ENCODE measurements around the gene STMN3.

The STMN3 gene

DNA sequence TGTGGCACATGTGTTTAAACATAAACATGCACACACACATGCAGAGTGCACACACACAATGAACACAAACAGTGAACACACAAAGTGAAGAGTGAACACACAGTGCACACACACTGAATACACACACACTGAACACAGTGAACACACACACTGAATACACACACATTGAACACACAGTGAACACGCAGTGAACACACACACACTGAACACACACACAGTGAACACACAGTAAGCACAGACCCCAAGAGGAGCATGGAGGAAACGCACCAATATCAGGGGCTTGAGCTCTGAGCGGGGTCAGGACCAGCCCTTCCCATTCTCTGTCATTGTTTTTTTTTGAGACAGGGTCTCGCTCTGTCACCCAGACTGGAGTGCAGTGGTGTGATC, 62.1 kb downstream of the STMN3 start:
- no peak for TF ChIP-seq CTCF (IDR thresholded peaks at IDR 0.05; ENCODE audit: control extremely low read depth, extremely low read depth, low read depth, missing control alignments)
- POLR2A ChIA-PET, result no interaction called here
- CTCF ChIA-PET, result interaction anchor here (1.2 to 1.4 kb wide), 2 partner anchors 13 to 389 kb away, joined by 3 read pairs; no protein-coding TSS in a partner anchor
- DNase-seq (ENCODE audit: extremely low spot score), result no peak

GRCh38 chr20:63590218-63591146, 62.7 kb downstream of the STMN3 start:
- ChIA-PET POLR2A (no interaction called here), CTCF (interaction anchor here (1.2 kb wide), 1 partner anchor 390 kb away, joined by 3 read pairs; no protein-coding TSS in a partner anchor)
- DNase-seq (ENCODE audit: extremely low spot score), result no peak
- no peak for TF ChIP-seq CTCF (IDR thresholded peaks at IDR 0.05; ENCODE audit: control extremely low read depth, extremely low read depth, low read depth, missing control alignments)

Measured in GM10248 (cell line).